WI38 (cell line): ENCODE results near the gene MT1F.

Source experiments
- H3K4me3 ChIP-seq: 2 replicates; pipeline ENCODE4 v1.5.1; 2011; ENCODE audit warnings: low read depth, mild to moderate bottlenecking, control low read depth, low read length
- CTCF ChIP-seq: IDR thresholded peaks from 2 replicates; pipeline ENCODE4 v1.5.1; 2012; ENCODE audit warnings: low read depth, mild to moderate bottlenecking, control low read depth, low read length

Gene MT1F

GRCh38 chr16:56633535-56633934 is 24.2 kb upstream of the MT1F start:
- TF ChIP-seq CTCF, result no peak
- H3K4me3 ChIP-seq, result no peak overlapping the region

GRCh38 chr16:56634715-56635440 is 22.9 kb upstream of the MT1F start:
- TF ChIP-seq CTCF, result no peak
- H3K4me3 ChIP-seq, result no peak overlapping the region

GRCh38 chr16:56635441-56635967 is 22.3 kb upstream of the MT1F start:
- TF ChIP-seq CTCF, result no peak
- no peak overlapping the region for H3K4me3 ChIP-seq

GRCh38 chr16:56636616-56637413 is 20.9 kb upstream of the MT1F start:
- TF ChIP-seq CTCF, result no peak
- H3K4me3 ChIP-seq, result no peak overlapping the region

- H3K4me3 ChIP-seq, result peak within 1 kb of the TSS; percentile 47
- TF ChIP-seq CTCF, result no peak
Observed at GRCh38 chr16:56637814-56638750, 19.7 kb upstream of the MT1F start, which contains the start of gene MT1A. Gene MT1A (plus strand): TSS chr16:56638666. CDS start chr16:56638739, 73 bp downstream.

GRCh38 chr16:56639045-56639444 is 18.7 kb upstream of the MT1F start:
- no peak overlapping the region for H3K4me3 ChIP-seq
- no peak for TF ChIP-seq CTCF
